Measurements from ENCODE around the gene GRB10.

The GRB10 gene

DNA sequence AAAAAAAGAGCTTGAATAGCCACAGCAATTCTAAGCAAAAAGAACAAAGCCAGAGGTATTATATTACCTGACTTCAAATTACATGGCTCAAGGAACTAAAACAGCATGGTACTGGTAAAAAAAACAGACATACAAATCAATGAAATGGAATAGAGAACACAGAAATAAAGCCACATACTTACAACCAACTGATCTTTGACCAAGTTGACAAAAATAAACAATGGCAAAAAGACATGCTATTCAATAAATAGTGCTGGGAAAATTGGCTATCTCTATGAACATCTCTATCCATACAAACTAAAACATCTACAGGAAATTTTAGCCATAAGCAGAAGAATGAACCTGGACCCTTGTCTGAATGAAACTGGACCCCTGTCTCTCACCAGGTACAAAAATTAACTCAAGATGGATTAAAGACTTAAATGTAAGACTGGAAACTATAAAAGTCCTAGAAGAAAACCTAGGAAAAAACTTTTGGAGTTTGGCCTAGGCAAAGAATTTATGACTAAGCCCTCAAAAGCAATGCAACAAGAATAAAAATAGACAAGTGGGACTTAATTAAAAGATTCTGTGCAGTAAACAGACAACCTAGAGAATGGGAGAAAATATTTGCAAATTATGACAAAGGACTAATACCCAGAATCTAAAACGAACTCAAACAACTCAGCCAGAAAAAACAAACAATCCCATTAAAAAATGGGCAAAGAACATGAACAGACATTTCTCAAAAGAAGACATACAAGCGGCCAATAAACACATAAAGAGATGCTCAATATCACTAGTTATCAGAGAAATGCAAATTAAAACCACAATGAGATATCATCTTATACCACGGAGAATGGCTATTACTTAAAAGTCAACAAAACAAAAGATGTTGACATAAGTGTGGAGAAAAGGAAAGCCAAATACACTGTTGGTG lies 144.7 kb downstream of the GRB10 start:
- no peak for DNase-seq (ENCODE audit: low read depth, low spot score)

DNA sequence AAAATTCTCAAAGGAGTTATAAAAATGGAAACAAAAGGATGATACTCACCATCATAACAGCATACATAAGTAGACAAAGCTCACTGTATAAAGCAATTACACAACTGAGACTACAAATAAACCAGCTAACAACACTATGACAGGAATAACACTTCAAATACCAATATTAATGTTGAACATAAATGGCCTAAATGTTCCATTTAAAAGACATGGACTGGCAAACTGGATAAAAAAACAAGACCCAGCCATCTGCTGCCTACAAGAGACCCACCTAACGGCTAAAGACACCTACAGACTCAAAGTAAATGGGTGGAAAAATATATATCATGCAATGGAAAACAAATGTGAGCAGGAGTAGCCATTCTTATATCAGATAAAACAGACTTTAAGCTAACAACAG lies 148.3 kb downstream of the GRB10 start:
- no peak for DNase-seq (ENCODE audit: low read depth, low spot score)

GRCh38 chr7:50633414-50633710 lies 149.3 kb downstream of the GRB10 start:
- DNase-seq (ENCODE audit: low read depth, low spot score): no peak

DNA sequence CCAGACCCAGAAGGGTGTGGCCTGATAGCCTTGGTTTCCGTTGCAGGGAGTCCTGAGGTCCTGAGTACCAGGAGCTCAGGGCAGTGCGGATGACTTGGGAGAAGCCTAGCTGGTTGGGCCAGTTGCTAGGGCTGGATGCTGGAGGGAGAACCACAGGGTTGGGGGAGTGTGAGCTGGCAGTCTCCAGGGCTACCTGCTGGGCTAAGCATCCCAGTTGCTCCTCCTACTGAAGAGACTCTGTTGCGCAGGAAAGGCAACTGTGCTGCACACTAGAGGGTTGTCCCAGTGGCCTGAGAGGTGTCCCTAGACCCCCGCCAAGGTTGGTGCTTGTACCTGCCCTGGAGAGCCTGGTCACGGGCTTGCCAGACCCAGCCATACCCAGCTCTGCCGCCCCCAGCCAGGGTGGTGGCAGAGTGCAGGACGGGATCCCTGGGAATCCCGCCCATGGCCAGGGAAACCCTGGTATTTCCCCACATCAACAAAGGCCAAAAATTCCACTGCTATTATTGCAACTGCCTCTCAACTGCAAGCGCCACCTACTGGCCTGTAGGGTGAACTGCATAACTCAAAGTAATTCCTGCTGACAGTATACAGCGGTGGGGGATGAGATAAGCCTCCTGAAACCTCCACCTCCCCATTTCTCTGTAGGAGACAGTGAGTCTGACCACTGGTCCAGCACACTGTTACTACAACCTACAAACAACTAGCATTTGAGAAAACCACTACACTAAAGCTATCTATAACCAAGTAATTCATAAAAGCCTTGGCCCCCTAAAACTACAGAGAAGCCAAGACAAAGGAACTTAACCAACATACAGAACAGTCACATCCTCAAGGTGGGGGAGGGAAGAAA lies 149.9 kb downstream of the GRB10 start:
- peak; percentile 8 for DNase-seq (ENCODE audit: low read depth, low spot score)

DNA sequence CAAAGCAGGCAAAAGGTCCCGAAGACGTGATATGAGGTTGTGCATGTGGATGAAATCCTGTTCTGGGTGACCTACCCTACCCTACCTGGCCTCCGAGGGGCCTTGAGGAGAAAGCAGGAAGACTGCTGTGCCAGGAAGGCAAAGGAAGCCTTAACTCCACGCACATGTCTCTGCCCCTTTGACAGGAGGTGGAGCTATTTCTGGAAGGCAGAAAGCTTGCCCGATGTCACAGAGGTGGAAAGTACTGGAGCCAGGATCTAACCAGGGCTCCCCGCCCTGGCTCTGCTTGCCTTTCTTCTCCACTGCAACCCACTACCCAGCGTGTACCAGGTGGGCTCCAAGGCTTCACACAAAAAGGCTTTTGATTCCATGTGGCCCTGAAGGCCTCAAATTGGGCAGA lies 151.1 kb downstream of the GRB10 start:
- DNase-seq (ENCODE audit: low read depth, low spot score): no peak

GRCh38 chr7:50631100-50631499 lies 151.6 kb downstream of the GRB10 start:
- no peak for DNase-seq (ENCODE audit: low read depth, low spot score)

GRCh38 chr7:50629238-50629901 lies 153.3 kb downstream of the GRB10 start:
- DNase-seq (ENCODE audit: low read depth, low spot score): no peak

- DNase-seq (ENCODE audit: low read depth, low spot score): no peak
Observed at GRCh38 chr7:50628434-50629084, 154.1 kb downstream of the GRB10 start.

DNA sequence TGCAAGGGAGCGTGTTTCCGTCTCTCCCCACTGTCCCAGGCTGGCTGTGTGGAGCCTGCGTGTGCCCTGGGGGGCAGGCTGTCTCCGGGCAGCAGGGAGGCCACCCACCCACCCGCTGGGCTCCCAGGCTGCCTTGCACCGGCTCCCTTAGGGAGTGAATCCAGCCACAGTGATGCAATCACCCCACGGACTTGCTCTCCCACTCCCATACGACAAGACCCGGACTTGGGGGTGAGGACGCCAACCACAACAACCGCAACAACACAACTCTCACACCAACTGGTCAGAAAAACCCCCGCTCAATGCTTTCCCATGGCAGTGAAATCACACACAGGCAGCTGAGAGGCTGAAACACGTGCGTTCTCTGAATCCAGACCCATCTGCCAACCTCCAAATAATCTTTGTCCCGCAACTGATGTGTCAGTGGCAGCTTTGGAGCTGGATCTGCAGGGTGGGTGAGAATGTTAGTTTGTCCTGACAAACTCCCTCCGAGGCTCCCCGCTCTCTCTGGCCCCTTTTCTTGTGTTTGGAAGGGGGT lies 154.8 kb downstream of the GRB10 start:
- DNase-seq (ENCODE audit: low read depth, low spot score): no peak

GRCh38 chr7:50626286-50626685 lies 156.4 kb downstream of the GRB10 start:
- no peak for DNase-seq (ENCODE audit: low read depth, low spot score)

- no peak for DNase-seq (ENCODE audit: low read depth, low spot score)
Observed at GRCh38 chr7:50625360-50625759, 157.3 kb downstream of the GRB10 start.

DNA sequence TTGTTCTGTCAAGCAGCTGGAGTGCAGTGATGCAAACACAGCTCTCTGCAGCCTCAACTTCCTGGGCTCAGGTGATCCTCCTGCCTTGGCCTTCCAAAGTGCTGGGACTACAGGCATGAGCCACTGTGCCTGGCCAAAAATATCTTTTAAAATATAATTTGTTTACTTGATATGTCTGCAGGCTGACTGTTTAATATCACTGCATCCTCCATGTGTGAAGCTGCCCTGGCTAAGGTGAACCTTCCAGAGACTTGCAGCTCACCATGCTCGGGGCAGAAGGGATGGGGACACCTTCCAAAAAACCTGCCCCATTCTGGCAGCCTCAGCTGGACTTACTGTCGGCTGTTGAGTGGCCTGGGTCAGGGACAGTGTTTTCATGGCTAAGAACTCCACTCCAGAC lies 159.9 kb downstream of the GRB10 start:
- DNase-seq (ENCODE audit: low read depth, low spot score): no peak

- no peak for DNase-seq (ENCODE audit: low read depth, low spot score)
Observed at GRCh38 chr7:50621973-50622490, 160.7 kb downstream of the GRB10 start.

DNA sequence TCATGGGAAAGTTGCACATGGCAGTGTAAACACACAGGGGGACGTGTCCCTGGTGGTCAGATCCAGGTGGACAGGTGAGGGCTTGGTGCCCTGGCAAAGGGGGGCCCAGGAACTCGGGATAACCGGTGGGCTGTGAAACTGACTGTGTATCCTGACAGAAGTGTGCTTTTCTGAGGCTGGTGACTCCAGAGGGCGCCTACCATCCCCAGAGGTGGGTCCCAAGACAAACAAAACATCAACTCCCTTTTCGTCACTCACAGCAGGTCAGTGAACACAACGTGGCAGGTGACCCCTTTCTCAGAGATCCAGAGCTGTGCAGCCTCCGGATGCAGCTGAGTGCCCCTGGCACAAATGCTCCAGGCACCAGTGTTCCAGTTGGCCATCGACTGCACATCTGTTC lies 161.5 kb downstream of the GRB10 start:
- no peak for DNase-seq (ENCODE audit: low read depth, low spot score)

DNA sequence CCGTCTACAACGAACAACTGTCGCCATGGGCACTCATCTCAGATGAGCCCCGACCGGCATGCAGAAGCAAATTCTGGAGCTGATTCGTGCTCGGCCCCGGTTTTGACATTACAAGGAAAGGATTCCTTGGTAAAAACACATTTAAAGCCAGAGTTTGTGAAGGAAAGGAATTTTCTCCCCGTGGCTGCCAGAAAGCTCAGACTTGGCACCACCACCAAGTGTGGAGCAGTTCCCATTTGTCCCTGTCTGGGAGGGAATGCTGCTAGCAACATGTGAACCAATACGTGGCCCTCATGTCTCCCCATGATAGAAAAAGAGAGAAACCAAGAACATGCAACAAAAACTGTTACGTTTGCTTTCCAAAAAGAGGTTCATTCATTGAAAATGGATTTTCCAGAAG lies 162.3 kb downstream of the GRB10 start:
- DNase-seq (ENCODE audit: low read depth, low spot score): no peak

- no peak for DNase-seq (ENCODE audit: low read depth, low spot score)
Observed at GRCh38 chr7:50619684-50620083, 163.0 kb downstream of the GRB10 start.

GRCh38 chr7:50618281-50618680 lies 164.4 kb downstream of the GRB10 start:
- no peak for DNase-seq (ENCODE audit: low read depth, low spot score)

DNA sequence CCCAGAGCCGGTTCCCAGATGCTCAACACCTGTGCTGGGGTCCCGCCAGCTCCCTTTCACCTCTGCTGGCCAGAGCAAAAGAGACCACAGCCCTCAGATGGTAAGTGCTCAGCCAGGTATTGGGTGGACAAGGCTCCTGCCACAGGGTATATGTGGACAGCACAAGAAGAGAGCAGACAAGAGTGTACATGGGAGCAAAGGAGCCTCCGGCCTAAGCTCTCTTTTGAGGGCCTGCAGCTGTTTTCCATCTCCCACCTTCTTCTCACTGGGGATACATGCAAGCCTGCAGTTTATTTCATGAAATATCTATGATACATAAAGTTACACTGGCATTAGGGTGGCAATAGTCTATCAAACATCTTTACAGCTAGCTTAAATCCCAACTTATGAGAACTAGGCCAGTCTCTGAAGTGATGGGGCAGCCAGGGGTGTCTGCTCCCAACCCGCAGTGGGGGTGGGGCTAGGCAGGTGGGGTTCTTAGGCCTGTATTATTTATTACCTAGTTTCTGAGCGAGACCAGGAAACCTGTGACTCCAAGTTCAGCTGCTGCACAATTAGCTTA lies 167.1 kb downstream of the GRB10 start:
- no peak for DNase-seq (ENCODE audit: low read depth, low spot score)

DNA sequence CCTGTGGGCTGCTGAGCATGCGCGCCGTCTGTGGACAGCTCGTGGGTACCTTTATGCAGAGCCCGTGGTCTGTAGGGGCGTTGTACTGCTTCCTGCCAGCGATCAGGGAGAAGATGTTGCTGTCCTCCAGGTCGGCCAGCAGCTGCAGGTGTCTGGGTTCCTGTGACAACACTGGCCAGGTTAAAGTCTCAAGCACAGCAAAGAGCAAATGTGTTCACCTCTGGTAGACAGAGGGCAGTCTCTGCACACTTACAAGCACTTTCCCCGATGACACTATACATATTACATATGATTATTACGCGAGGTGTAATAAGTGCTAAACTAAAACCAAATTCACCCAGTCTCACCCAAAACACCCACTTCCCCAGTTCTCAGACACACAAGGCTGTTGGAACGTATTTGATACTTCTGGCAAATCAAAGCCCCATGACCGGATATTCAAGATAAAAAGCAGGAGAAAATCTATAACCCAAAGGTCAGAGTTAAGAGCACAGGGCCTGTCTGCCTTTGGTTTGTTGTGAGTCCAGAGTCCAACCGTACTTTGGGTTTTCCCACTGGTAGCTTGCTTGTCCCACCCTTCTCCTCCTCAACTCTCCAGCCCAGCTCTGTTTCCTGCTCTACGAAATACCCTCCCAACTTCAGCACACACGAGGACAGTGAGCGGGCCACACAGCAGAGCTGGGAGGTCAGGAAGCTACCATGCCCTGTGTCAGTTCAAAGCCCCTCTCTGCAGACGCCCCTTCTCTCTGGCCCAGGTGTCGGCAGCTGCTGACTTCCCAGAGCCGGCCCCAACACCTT lies 167.8 kb downstream of the GRB10 start:
- DNase-seq (ENCODE audit: low read depth, low spot score): no peak

- DNase-seq (ENCODE audit: low read depth, low spot score): no peak
Observed at GRCh38 chr7:50613473-50613872, 169.2 kb downstream of the GRB10 start.
